HG03457 (cell line): ENCODE results near the gene CRACR2A.

Experiments
- ATAC-seq: cut with Tn5 transposase; IDR thresholded peaks from one replicate; pipeline ENCODE4 v1.9.1; 2021; ENCODE audit warnings: moderate number of reproducible peaks; ENCODE audit not compliant: unreplicated experiment

The CRACR2A gene, protein sequence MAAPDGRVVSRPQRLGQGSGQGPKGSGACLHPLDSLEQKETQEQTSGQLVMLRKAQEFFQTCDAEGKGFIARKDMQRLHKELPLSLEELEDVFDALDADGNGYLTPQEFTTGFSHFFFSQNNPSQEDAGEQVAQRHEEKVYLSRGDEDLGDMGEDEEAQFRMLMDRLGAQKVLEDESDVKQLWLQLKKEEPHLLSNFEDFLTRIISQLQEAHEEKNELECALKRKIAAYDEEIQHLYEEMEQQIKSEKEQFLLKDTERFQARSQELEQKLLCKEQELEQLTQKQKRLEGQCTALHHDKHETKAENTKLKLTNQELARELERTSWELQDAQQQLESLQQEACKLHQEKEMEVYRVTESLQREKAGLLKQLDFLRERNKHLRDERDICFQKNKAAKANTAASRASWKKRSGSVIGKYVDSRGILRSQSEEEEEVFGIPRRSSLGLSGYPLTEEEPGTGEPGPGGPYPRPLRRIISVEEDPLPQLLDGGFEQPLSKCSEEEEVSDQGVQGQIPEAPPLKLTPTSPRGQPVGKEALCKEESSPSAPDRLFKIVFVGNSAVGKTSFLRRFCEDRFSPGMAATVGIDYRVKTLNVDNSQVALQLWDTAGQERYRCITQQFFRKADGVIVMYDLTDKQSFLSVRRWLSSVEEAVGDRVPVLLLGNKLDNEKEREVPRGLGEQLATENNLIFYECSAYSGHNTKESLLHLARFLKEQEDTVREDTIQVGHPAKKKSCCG

DNA sequence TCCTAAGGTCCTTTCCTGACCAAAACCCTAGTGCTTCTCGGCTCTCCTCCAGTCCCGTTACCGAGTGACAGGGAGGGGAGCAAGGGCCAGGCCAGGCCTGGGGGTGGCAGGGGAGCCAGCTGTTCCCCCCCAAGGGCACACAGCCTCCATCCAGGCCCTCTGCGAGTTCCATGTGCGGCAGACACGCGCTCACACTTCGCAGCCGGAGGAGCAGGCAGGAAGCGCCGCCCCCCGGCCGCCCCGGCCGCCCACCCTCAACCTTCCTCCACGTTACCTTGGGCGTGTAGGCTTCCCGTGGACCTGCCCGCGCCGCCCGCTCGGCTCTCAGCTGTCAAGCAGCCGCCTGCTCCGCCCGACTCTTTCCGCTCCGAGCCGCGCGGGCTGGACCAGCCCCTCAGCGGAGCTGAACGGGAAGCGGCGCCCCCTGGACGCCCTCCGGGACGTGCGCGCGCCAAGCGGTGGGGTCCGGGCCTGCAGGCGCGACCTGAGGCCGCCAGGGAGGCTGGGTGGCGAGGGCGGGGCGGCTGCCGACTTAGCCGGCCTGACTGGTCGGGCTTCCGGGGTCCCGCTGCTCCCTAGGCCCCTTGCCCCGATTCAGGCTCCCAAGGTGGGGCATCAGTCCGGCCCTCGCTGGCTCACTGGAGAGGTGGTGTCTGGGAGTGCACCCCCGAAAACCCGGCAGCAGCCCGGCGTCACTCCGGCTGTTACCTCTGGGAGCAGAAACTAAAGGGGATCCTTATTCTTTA is at the start of gene CRACR2A:
Gene CRACR2A, minus strand, starts transcription at position 369 of the 746 bp plus-strand sequence. CDS start 56,110 bp downstream, outside the sequence.
- peak; percentile 75 for ATAC-seq

DNA sequence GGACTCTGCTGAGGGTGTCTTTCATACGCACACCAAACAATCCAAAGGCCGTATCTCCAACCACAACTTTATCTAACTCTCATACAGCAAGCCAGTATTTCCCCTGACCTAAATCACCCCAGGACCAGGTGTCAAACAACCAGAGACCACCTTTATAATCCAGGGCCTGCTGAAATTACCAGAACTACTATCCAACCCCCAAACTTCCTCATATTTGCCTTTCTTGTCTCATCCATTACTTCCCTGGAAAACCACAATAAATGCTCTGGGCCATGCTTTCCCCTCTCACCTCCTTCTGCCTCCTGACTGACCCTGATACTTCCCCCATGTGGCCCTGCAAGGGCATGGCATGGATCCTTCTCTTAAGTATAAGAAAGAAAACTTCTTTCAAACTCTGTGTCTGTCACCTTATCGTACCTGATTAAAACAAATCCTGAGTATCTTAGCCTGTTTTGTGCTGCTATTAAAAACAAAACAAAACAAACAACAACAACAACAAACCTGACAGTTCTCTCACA is 44.7 kb upstream of the CRACR2A start:
- ATAC-seq: no peak

DNA sequence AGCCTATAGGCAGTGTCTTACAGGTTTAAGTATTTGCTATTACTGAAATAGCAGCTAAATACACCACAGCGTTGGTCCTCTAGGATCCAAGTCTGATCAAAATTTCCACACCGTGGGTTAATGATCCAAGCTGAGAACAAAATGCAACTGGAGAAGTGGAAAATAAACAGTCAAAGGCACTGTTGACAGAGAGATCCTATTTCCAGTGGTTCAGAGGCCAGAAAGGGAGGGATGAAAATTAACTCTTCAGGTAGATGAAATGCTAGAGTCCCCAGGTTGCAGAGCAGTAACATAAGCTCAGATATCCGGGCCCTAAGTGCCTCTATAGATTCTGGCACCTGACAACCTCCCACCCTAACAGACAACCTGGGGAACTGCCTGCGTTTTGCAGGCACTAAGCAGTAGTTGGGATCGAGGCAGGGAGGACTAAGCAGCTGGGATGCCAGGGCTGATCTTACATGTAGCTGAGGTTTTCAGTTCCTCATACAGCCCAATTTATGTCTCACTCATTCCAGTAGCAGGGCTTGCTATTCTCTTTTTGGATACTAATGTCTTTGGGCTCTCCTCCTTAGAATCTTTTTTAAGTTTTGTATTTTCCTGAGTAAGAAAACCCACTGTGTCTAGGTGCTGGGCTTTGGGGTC is 42.7 kb upstream of the CRACR2A start:
- no peak for ATAC-seq

DNA sequence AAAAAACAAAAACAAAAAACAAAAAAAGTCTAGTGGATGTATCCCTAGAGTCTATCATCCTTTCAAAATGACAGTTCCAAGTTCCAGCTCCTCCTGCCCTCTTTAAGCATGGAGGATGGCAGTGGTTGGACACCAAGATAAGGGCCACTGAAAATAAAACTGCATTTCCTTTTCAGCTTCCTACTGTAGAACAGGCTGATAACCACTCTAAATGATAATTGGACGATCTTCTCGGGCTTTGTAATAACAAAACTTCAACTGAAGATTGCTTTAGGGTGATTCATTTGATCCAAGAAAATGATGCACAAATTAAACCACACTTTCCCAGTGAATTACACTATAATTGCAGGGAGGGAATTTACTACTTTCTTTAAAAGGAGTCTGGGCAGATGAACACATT is 42.2 kb upstream of the CRACR2A start:
- ATAC-seq: no peak

DNA sequence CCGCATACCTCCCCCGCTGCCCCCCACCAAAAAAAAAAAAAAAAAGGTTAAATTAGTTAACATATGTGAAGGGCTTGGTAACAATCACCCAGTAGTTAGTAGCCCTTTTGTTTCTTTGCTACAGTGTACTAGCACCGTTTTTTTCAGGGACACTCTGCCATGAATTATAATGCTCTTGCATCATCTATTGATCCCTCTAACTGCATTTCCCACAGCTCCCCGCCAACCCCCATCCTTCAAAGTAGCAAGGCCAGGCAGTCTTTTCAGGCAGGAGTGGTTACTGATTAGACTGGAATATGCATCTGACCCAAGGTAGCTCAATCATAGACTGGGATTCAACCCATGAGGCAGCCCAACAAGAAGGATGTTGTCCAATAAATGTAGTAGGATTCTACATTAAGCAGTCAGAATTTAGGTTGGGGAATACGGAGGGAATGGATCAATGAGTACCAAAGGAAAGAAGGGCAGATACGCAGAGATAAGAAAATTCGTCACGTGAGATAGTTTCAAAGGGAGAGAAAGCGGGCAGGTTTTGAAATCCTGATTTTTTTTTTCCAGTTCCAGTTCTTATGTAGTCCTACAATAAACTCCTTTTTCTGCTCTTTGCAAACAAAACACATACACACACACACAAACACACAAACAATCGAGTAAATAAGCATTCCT is 39.8 kb upstream of the CRACR2A start:
- ATAC-seq: no peak

DNA sequence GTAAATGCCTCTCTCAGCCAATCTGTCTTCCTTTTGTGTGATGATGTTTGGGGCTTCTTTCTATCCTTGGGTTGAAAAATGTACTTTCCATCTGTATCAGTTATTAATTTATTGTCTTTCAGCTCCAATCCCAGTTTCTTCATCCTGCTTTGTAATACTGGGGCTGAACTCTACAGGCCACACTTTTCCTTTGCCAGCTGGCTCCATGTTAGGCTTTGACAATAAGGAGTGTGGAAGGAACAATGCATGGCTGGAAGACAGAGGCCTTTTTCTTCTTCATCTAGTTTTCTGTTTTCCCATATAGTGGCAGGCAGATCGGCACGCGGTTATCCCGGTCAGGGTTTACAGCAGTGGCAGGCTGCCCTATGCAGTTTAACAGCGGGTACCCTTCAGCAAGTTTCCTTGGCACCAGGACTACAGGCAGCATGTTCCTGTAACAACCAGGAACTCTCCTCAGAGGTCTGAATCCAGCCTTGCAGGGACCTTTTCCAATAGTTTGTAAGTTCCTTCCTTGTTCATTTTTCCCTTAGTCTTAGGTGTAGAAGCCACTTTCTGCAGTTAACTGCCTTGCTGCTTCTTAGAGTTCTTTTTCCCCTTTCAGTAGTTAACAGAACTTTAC is 38.5 kb upstream of the CRACR2A start:
- ATAC-seq: no peak

DNA sequence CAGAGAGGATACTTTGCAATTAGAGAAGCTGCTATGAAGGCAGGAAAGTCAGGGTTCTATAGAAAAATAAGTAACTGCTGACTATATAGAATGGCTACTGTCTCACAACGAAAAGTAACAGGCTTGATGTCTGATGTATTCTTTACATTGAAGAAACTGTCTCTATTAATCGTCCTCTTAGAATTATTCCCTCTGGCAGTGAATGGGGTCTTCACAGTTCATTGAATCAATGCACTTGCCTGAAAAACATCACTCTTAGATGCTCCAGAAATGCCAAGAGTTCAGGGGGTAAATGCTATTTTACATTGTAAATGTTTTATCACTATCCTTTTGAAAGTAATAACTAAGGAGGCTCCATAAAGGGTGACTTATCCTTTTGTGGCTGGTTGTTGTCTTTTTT is 37.7 kb upstream of the CRACR2A start:
- ATAC-seq: no peak

DNA sequence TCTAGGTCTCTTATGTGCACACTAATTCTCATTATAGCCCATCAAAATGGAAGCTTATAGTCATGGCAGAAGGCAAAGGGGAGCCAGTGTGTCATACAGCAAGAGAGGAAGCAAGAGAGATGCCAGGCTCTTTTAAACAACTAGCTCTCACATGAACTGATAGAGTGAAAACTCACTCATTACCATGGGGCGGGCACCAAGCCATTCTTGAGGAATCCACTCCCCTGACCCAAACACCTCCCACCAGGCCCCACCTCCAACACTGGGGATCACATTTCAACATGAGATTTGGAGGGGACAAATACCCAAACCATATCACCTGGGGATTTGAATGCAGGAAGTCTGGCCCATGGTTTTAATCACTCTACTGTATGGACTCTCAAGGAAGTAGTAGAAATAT is 36.9 kb upstream of the CRACR2A start:
- ATAC-seq: no peak

DNA sequence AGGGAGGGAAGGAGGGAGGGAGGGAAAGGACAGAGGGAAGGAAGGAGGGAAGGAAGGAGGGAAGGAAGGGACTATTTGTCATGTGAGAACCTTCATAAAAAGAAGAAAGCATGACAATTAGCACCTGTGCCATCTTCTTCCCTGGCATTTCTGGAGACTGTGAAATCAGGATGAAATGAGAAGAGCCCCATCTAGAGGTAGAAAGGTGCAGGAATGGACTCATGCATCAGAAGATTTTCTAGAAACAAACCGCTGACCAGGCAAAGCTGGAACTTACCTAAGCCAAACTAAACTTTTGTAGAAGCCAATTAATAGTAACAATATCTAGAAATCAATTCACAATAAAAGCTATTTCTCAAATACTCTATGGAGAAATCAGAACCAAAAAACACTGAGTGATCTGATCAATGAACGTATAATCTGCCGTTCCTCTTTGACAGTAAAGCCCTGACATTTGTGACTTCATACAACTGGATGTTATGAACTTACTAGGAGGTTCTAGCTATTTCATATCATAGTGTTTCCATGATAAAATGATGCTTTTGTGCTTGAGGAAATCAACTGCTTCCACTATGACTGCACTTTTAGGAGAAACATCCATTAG is 24.4 kb upstream of the CRACR2A start:
- ATAC-seq: no peak

DNA sequence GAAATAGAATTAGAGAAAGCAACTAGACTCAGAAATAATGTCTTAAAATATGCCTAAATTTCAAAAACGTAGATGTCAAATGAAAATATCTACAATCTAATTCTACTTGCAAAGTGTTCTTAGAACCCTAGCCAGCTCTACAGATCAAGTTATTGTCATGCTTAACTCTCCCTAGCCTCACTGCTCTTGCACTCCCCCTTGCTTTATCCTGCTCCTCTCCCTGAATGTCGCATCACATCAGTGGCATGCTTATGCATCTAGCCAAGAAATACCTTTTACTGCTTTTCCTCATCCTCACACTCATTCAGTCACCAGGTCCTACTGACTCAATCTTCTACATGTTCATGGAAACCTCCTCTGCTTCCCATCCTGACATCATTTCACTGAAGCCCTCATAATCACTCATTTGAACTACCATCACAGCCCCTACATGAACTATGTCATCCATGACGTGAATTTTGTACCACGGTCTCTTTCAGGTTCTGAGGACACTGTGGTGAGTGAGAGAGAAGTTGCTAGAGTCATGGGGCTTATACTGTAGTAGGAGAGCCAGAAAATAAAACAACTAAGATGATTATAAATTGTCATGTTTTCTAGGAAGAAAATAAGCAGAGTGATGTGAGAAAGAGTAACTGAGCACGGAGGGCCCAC is 22.6 kb upstream of the CRACR2A start:
- no peak for ATAC-seq

DNA sequence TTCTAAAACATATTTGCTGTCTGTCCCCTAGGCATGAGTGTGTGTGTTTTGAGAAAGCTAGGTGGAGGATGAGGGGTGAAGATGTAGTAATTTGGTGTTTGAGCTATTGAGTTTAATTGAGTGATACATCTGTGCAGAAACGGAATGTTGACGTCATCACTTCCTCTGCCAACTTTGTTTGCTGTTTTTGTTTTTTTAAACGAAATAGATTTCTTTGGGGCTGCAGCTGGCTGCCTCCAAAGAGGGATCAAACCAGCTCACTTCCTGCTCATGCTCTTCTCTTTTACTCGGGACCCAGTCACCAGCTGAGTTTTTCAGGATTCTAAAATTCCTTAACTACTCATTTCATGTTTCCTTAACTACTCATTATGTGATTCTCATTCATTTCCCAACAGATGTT is 19.5 kb upstream of the CRACR2A start:
- ATAC-seq: no peak

DNA sequence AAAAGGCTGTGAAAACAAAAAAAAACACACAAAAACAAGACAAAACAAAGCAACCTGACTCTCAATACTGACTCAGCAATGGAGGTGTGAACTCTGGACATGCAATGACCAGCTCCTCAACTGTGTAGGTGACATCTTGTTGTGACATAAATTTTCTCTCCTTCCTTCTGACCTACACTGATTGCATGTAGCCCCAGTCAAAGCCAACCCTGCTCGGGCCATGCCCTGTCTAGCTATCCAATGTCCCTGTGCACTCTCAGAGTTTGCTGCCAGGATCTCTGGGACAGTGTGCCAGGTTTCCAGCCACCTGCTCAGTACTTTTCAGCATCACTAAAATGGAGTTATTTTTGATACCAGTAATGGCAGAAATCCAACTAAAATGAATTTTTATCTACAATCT is 18.9 kb upstream of the CRACR2A start:
- no peak for ATAC-seq

DNA sequence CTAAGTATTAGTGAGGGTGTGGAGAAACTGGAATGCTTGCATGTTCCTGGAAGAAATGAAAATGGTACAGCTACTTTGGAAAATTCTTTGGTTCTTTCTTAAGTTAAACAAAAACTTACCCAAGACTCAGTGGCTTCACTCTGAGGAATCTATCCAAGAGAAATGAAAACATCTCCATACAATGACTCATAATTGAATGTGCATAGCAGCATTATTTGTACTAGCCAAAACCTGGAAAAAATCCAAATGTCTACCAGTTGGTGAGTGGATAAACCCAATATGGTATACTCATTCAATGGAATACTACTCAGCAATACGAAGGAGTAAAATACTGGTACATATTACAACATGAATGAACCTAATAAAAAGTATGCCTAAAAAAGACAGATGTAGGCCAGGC is 18.0 kb upstream of the CRACR2A start:
- ATAC-seq: no peak

DNA sequence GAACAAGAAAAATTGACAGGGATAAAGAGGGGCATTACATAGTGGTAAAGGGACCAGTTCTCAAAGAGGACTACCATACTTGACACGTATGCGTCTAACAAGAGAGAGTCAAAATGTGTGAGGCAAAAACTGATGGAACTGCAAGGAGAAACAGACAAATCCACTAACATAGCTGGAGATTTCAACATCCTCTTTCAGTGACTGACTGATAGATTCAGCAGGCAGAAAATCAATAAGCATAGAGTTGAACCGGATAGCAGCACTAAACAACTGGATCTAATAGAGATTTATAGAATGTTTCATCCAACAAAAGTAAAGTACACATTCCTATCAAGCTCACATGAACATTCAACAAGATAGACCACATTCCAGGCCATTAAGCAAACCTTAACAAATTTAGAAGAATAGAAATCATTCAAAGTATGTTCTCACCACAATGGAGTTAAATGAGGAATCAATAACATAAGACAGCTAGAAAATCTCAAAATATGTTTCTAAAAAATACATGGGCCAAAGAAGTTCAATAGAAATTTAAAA is 16.1 kb upstream of the CRACR2A start:
- ATAC-seq: no peak

DNA sequence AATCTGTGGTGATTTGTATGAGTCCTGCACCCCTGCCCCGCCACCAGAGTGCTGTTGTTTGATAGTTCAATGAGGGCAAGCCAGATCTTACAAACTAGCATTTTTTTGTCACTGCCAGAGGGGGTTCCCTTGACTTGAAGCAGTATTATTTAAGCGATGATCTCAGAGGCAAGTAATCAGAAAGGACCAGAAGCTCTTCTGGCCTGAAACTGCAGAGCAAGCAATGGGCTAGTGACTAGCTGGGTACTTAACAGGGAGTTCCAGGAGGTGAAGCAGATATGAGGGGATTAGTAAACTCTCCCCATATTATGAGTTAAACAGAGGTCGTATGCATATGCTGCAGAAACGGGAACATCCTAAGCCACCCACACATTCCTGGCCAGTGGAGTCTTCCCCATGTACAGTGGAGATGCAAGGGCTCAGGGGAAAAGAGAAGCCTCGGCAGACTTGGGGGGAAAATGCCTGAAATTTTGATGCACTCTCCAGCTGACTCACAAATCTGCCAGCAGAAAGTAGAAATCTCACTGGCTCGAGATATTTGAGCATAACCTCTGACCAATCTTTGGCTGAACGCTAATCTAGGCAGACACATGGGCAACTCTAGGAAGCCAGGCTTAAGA is 8.3 kb upstream of the CRACR2A start:
- ATAC-seq: no peak

DNA sequence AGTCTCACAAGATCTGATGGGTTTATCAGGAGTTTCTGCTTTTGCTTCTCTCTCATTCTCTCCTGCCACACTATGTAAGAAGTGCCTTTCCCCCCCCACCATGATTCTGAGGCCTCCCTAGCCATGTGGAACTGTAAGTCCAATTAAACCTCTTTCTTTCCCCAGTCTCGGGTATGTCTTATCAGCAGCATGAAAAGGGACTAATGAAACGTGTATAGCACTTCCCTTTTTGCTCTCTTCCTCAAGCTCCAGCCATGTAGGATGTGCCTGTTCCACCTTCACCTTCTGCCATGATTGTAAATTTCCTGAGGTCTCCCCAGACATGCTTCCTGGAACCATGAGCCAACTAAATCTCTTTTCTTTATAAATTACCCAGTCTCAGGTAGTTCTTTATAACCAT is 7.0 kb upstream of the CRACR2A start:
- ATAC-seq: no peak

DNA sequence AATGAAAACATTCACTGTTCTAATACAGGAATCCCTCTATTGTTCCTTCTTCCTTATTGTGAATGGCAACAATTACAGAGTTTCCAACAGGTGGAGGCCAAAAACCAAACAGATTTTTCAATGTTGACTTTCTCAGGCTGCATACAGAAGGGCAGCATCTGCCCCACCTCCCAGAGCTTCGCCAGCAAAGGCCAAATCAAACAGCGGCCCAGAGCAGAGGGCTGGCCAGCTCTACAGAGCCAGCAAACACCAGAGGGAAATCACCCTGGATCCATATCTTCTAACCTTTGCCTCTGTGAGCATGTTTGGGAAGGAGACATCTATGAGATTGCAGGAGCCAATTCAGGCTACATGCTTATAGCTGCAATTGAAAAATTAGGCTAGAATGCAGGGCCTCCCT is 4.4 kb upstream of the CRACR2A start:
- ATAC-seq: no peak

DNA sequence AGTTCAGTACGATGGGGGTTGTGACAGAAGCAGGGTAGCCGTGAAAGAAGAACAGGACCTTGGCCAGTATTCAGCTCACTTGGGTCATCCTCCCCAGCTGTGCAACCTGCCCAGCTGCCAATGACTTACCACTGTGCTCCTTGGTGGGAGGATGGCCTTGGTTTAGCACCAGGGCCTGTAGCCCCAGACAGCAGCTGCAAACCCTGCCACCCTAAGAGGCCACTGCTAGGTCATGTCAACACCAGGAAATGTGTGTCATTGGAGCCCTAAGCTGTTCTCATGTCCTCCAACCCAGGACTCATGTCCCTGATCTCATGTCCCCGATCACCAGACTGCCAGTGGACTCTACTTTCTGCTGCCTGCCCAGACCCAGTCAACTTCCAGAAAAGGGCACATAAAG is 3.0 kb upstream of the CRACR2A start:
- no peak for ATAC-seq
